Caco-2 (cell line): ENCODE data around the gene NPSR1. TPM values are rescaled to one million over a fixed set of nuclear protein-coding genes. Genes with fewer than 3 reads are reported as not detected.

Source experiments
- BruUV-seq: library from RNA; stranded (reverse); fragments of 400-500 nt; replicated peaks from 2 replicates; lab custom pipeline; 2021; lab: Mats Ljungman, UMichigan
- CTCF ChIA-PET: fragments of 300-600 bp; sonication (Branson Sonifier 250); formaldehyde crosslinking; loops from one replicate; lab custom pipeline; 2022; ENCODE audit warnings: antibody characterized with exemption; lab: Charles Lee
- POLR2A ChIA-PET: fragments of 300-600 bp; sonication (Branson Sonifier 250); formaldehyde crosslinking; loops from one replicate; lab custom pipeline; 2022; ENCODE audit warnings: antibody characterized with exemption; lab: Charles Lee
- DNase-seq, 2 experiments: peaks; one replicate each; pipeline versions ENCODE4 v3.0.0 to v3.0.0-alpha.2; 2020 to 2022
- H3K27me3 ChIP-seq: replicated peaks from 2 replicates; pipeline ENCODE4 v1.6.0; 2011; ENCODE audit warnings: low read length; ENCODE audit not compliant: control insufficient read depth, insufficient read depth
- H3K36me3 ChIP-seq: 2 replicates; pipeline ENCODE4 v1.5.1; 2011; ENCODE audit warnings: low read length; ENCODE audit not compliant: control insufficient read depth, insufficient read depth
- H3K4me1 ChIP-seq: fragments of 250-450 bp; sonication (Bioruptor Pico); 2 replicates; pipeline ENCODE4 v1.5.1; 2020; ENCODE audit warnings: mild to moderate bottlenecking
- H3K4me3 ChIP-seq: 2 replicates; pipeline ENCODE4 v1.5.1; 2011; ENCODE audit warnings: low read depth, mild to moderate bottlenecking, control low read depth, low read length
- H3K9me3 ChIP-seq: fragments of 250-450 bp; sonication (Bioruptor Pico); 2 replicates; pipeline ENCODE4 v1.5.1; 2020; ENCODE audit warnings: mild to moderate bottlenecking, moderate library complexity
- H3K27ac Mint-ChIP-seq: one replicate; pipeline ENCODE4 v1.8.0; 2022; ENCODE audit warnings: mixed read lengths; ENCODE audit not compliant: unreplicated experiment
- H3K27me3 Mint-ChIP-seq: one replicate; pipeline ENCODE4 v1.8.0; 2022; ENCODE audit warnings: mixed read lengths; ENCODE audit not compliant: insufficient read depth, unreplicated experiment
- H3K36me3 Mint-ChIP-seq: one replicate; pipeline ENCODE4 v1.8.0; 2022; ENCODE audit warnings: mild to moderate bottlenecking, mixed read lengths; ENCODE audit not compliant: insufficient read depth, unreplicated experiment
- H3K4me1 Mint-ChIP-seq: one replicate; pipeline ENCODE4 v1.8.0; 2022; ENCODE audit warnings: low read depth, mixed read lengths; ENCODE audit not compliant: unreplicated experiment
- H3K4me3 Mint-ChIP-seq: one replicate; pipeline ENCODE4 v1.8.0; 2022; ENCODE audit warnings: mild to moderate bottlenecking, moderate library complexity, mixed read lengths; ENCODE audit not compliant: unreplicated experiment
- H3K9me3 Mint-ChIP-seq: one replicate; pipeline ENCODE4 v1.8.0; 2022; ENCODE audit warnings: mixed read lengths; ENCODE audit not compliant: unreplicated experiment
- CTCF ChIP-seq, 2 experiments: fragments of 200-600 bp in 1 of 2; IDR thresholded peaks; 1 replicate in 1 of 2; 2 replicates in 1 of 2; pipeline versions ENCODE4 v1.5.1 to v1.8.0; 2011 to 2022; ENCODE audit warnings: antibody characterized with exemption in 1 of 2, control low read depth in 1 of 2, inconsistent platforms in 1 of 2, low read depth in 1 of 2, low read length in 1 of 2, mild to moderate bottlenecking in 1 of 2, moderate library complexity in 1 of 2; ENCODE audit not compliant: insufficient read depth in 1 of 2, severe bottlenecking in 1 of 2, unreplicated experiment in 1 of 2
- intact Hi-C: fragments of 100-400 bp; cut with micrococcal nuclease; formaldehyde crosslinking; loops from one replicate; pipeline ENCODE4 v1.10.0; 2022; ENCODE audit not compliant: unreplicated experiment
- total RNA-seq: library from RNA; stranded (reverse); gene quantifications from 2 replicates; pipeline ENCODE4 v1.2.3, GENCODE V29; 2022

Gene NPSR1
- total RNA-seq, 1 experiment from 2014 or later = not detected

- ChIA-PET POLR2A (no interaction called here), CTCF (no interaction called here)
- H3K4me1 Mint-ChIP-seq = peaks cover 12% of the 10 kb centered on the region
- H3K36me3 ChIP-seq = 0 out of 2 replicates have a peak, but pooled peaks cover 1% of the 10 kb centered on the region
- H3K9me3 Mint-ChIP-seq = peaks cover 38% of the 10 kb centered on the region
- no peaks in the 10 kb centered on the region for H3K27me3 Mint-ChIP-seq
- H3K36me3 Mint-ChIP-seq = peaks cover 6% of the 10 kb centered on the region
- DNase-seq = no peak
- H3K27ac Mint-ChIP-seq = no peak overlapping the region
- intact Hi-C loops = no loop called here
- peaks cover 21% of the 10 kb centered on the region for H3K9me3 ChIP-seq
- H3K4me3 Mint-ChIP-seq = no peak overlapping the region
- H3K4me1 ChIP-seq = peaks cover 22% of the 10 kb centered on the region
- BruUV-seq = no TSS peak
- no peak for TF ChIP-seq CTCF (IDR thresholded peaks at IDR 0.05; ENCODE audit: insufficient read depth in 1 of 2, low read depth in 1 of 2, low read length in 1 of 2, severe bottlenecking in 1 of 2, unreplicated experiment in 1 of 2)
- no peak overlapping the region for H3K4me3 ChIP-seq
- no peaks in the 10 kb centered on the region for H3K27me3 ChIP-seq
Measured at GRCh38 chr7:34747867-34748727, 90.1 kb downstream of the NPSR1 start.

- Mint-ChIP-seq H3K27ac (no peak overlapping the region), H3K27me3 (no peaks in the 10 kb centered on the region)
Measured at GRCh38 chr7:34748728-34749089, 90.7 kb downstream of the NPSR1 start.

GRCh38 chr7:34749446-34749845 is 91.4 kb downstream of the NPSR1 start:
- TF ChIP-seq CTCF (IDR thresholded peaks at IDR 0.05; ENCODE audit: insufficient read depth in 1 of 2, low read depth in 1 of 2, low read length in 1 of 2, severe bottlenecking in 1 of 2, unreplicated experiment in 1 of 2) = no peak
- H3K4me3 ChIP-seq = no peak overlapping the region
- no peak for DNase-seq
- Mint-ChIP-seq H3K4me1 (peaks cover 12% of the 10 kb centered on the region), H3K27ac (no peak overlapping the region), H3K27me3 (no peaks in the 10 kb centered on the region), H3K36me3 (peaks cover 6% of the 10 kb centered on the region), H3K4me3 (no peak overlapping the region), H3K9me3 (peaks cover 31% of the 10 kb centered on the region)
- peaks cover 31% of the 10 kb centered on the region for H3K4me1 ChIP-seq
- H3K36me3 ChIP-seq = 0 out of 2 replicates have a peak, but pooled peaks cover 1% of the 10 kb centered on the region
- BruUV-seq = no TSS peak
- intact Hi-C loops = no loop called here
- H3K9me3 ChIP-seq = peaks cover 32% of the 10 kb centered on the region
- ChIA-PET CTCF (no interaction called here), POLR2A (no interaction called here)
- no peaks in the 10 kb centered on the region for H3K27me3 ChIP-seq

More at GRCh38 chr7:34748728-34749089, 90.7 kb downstream of the NPSR1 start:
- ChIA-PET POLR2A (no interaction called here), CTCF (no interaction called here)
- H3K4me3 Mint-ChIP-seq = no peak overlapping the region
- peaks cover 27% of the 10 kb centered on the region for H3K9me3 ChIP-seq
- no peak overlapping the region for H3K4me3 ChIP-seq
- H3K27me3 ChIP-seq = no peaks in the 10 kb centered on the region
- H3K4me1 ChIP-seq = peaks cover 28% of the 10 kb centered on the region
- no TSS peak for BruUV-seq
- 0 out of 2 replicates have a peak, but pooled peaks cover 1% of the 10 kb centered on the region for H3K36me3 ChIP-seq
- no peak for TF ChIP-seq CTCF (IDR thresholded peaks at IDR 0.05; ENCODE audit: insufficient read depth in 1 of 2, low read depth in 1 of 2, low read length in 1 of 2, severe bottlenecking in 1 of 2, unreplicated experiment in 1 of 2)
- H3K9me3 Mint-ChIP-seq = peaks cover 32% of the 10 kb centered on the region
- intact Hi-C loops = no loop called here
- peaks cover 12% of the 10 kb centered on the region for H3K4me1 Mint-ChIP-seq
- H3K36me3 Mint-ChIP-seq = peaks cover 6% of the 10 kb centered on the region
- no peak for DNase-seq
